Gastrocnemius medialis (tissue), 4 donors: ENCODE data around the gene RAB4B. TPM values are rescaled to one million over a fixed set of nuclear protein-coding genes. Genes with fewer than 3 reads are reported as not detected.

Experiments used
- ATAC-seq, 2 donors: fragments of 150-250 bp; one replicate each; pipeline ENCODE4 v1.9.1; 2016
- DNase-seq, 2 donors: peaks; one replicate each; pipeline ENCODE4 v3.0.0-alpha.2; 2019
- H3K27ac ChIP-seq, 4 donors: fragments of 200-600 bp; sonication (generic); 1 replicate in 1 of 4; 2 replicates in 3 of 4; pipeline ENCODE4 v1.5.1; 2016 to 2018; ENCODE audit warnings: mild to moderate bottlenecking in 2 of 4, moderate library complexity in 1 of 4
- H3K27me3 ChIP-seq, 3 donors: fragments of 200-600 bp; sonication (generic) in 2 of 3; 1 replicate in 1 of 3; 2 replicates in 2 of 3; pipeline versions ENCODE4 v1.5.1 to v1.6.0; 2016 to 2019; ENCODE audit warnings: mild to moderate bottlenecking in 1 of 3, moderate library complexity in 1 of 3
- H3K36me3 ChIP-seq, 2 donors: fragments of 200-600 bp; sonication (generic) in 1 of 2; one replicate each; pipeline ENCODE4 v1.5.1; 2017 to 2018
- H3K4me1 ChIP-seq, 2 donors: fragments of 200-600 bp; sonication (generic) in 1 of 2; one replicate each; pipeline ENCODE4 v1.5.1; 2016 to 2017; ENCODE audit warnings: mild to moderate bottlenecking in 2 of 2
- H3K4me3 ChIP-seq, 4 donors: fragments of 200-600 bp; sonication (generic) in 3 of 4; 1 replicate in 1 of 4; 2 replicates in 3 of 4; pipeline ENCODE4 v1.5.1; 2016 to 2019; ENCODE audit warnings: mild to moderate bottlenecking in 2 of 4
- H3K9me3 ChIP-seq, 3 donors: fragments of 200-600 bp; sonication (generic) in 2 of 3; 1 replicate in 1 of 3; 2 replicates in 2 of 3; pipeline ENCODE4 v1.5.1; 2016 to 2019
- CTCF ChIP-seq, 5 experiments: fragments of 450-650 bp in 3 of 5; fragments of 200-600 bp in 2 of 5; sonication (generic) in 2 of 5; IDR thresholded peaks in 4 of 5; conservative IDR thresholded peaks in 1 of 5; 1 replicate in 4 of 5; 2 replicates in 1 of 5; pipeline ENCODE4 v1.5.1; 2016 to 2019; ENCODE audit warnings: antibody characterized with exemption in 5 of 5, mild to moderate bottlenecking in 3 of 5, moderate library complexity in 3 of 5
- POLR2A ChIP-seq, 2 donors: fragments of 450-650 bp; IDR thresholded peaks; one replicate each; pipeline ENCODE4 v1.6.1; 2017; ENCODE audit warnings: antibody characterized with exemption in 2 of 2, mild to moderate bottlenecking in 2 of 2, moderate library complexity in 2 of 2
- in situ Hi-C, 4 donors: fragments of 200-750 bp; cut with MboI; loops; one replicate each; pipeline versions ENCODE4 v1.15.0 to v1.8.0; 2017; ENCODE audit warnings: low sequenced_read_pairs in 4 of 4
- intact Hi-C: fragments of 100-400 bp; cut with DNase I; formaldehyde crosslinking; loops from one replicate; pipeline ENCODE4 v1.15.1; 2023; ENCODE audit warnings: low total_unique reads
- total RNA-seq, 4 donors: library from RNA; depleted of rRNA; stranded (reverse); fragments of >200 nt; gene quantifications; one replicate each; pipeline versions ENCODE4 v1.1.0 to v1.2.3, GENCODE V29; 2016

The RAB4B gene
- total RNA-seq, 4 donors from 2014 or later = 14.9 to 27.2 (median 19.7) TPM

GRCh38 chr19:40743926-40744325 lies 34.1 kb upstream of the RAB4B start:
- in situ Hi-C loops = no loop called here

GRCh38 chr19:40744554-40745401 lies 33.3 kb upstream of the RAB4B start:
- no peak overlapping the region for H3K4me3 ChIP-seq
- peak overlapping the region in 1 of 4 donors; percentile 22 for H3K27ac ChIP-seq

More at GRCh38 chr19:40743926-40744325, 34.1 kb upstream of the RAB4B start:
- no peak for DNase-seq
- TF ChIP-seq POLR2A (IDR thresholded peaks at IDR 0.05) (no peak), CTCF (IDR thresholded peaks at IDR 0.05 in 4 of 5, conservative IDR thresholded peaks at IDR 0.05 in 1 of 5) (no peak)
- Histone ChIP-seq H3K36me3 (peaks cover 0 to 11% of the 10 kb centered on the region in 2 donors), H3K27ac (no peak overlapping the region), H3K9me3 (no peaks in the 10 kb centered on the region), H3K4me3 (no peak overlapping the region), H3K4me1 (peaks cover 17 to 19% of the 10 kb centered on the region in 2 donors), H3K27me3 (no peaks in the 10 kb centered on the region)
- no peak for ATAC-seq
- intact Hi-C loops = no loop called here

GRCh38 chr19:40745402-40745780 lies 32.7 kb upstream of the RAB4B start:
- in situ Hi-C loops = no loop called here
- intact Hi-C loops = no loop called here
- Histone ChIP-seq H3K4me1 (peaks cover 24 to 26% of the 10 kb centered on the region in 2 donors), H3K27me3 (no peaks in the 10 kb centered on the region), H3K4me3 (no peak overlapping the region), H3K36me3 (no peaks in the 10 kb centered on the region), H3K27ac (peak overlapping the region in 1 of 4 donors; percentile 22), H3K9me3 (no peaks in the 10 kb centered on the region)
- no peak for TF ChIP-seq POLR2A (IDR thresholded peaks at IDR 0.05)
- TF ChIP-seq CTCF (IDR thresholded peaks at IDR 0.05 in 4 of 5, conservative IDR thresholded peaks at IDR 0.05 in 1 of 5) = no peak
- DNase-seq = no peak
- no peak for ATAC-seq

More at GRCh38 chr19:40744554-40745401, 33.3 kb upstream of the RAB4B start:
- in situ Hi-C loops (no loop called here), intact Hi-C loops (no loop called here)
- DNase-seq (no peak), ATAC-seq (no peak)
- peaks cover 25 to 27% of the 10 kb centered on the region in 2 donors for H3K4me1 ChIP-seq
- H3K27me3 ChIP-seq = no peaks in the 10 kb centered on the region
- peaks cover 0 to 4% of the 10 kb centered on the region in 2 donors for H3K36me3 ChIP-seq
- peak in 2 of 5 experiments; percentile 14 to 20 for TF ChIP-seq CTCF (IDR thresholded peaks at IDR 0.05 in 4 of 5, conservative IDR thresholded peaks at IDR 0.05 in 1 of 5)
- TF ChIP-seq POLR2A (IDR thresholded peaks at IDR 0.05) = no peak
- no peaks in the 10 kb centered on the region for H3K9me3 ChIP-seq

GRCh38 chr19:40747536-40747935 lies 30.5 kb upstream of the RAB4B start:
- in situ Hi-C loops = no loop called here
- intact Hi-C loops = no loop called here

More at GRCh38 chr19:40747536-40747935, 30.5 kb upstream of the RAB4B start:
- H3K9me3 ChIP-seq = no peaks in the 10 kb centered on the region
- H3K4me3 ChIP-seq = no peak overlapping the region
- DNase-seq = no peak
- ATAC-seq = no peak
- TF ChIP-seq CTCF (IDR thresholded peaks at IDR 0.05 in 4 of 5, conservative IDR thresholded peaks at IDR 0.05 in 1 of 5) (no peak), POLR2A (IDR thresholded peaks at IDR 0.05) (no peak)
- H3K4me1 ChIP-seq = peaks cover 29 to 30% of the 10 kb centered on the region in 2 donors
- H3K36me3 ChIP-seq = no peaks in the 10 kb centered on the region
- H3K27ac ChIP-seq = peak overlapping the region in 2 of 4 donors; percentile 93 to 94
- H3K27me3 ChIP-seq = no peaks in the 10 kb centered on the region
